Stomach (tissue), 9 donors: ENCODE results near the gene HYAL1. TPM values are rescaled to one million over a fixed set of nuclear protein-coding genes. Genes with fewer than 3 reads are reported as not detected.

ENCODE experiments used
- DNase-seq, 2 donors: peaks; one replicate each; pipeline versions ENCODE4 v3.0.0 to v3.0.0-alpha.2; 2013 to 2019
- H3K27ac ChIP-seq, 5 donors: fragments of 200-600 bp in 4 of 5; sonication (generic) in 4 of 5; one replicate each; pipeline ENCODE4 v1.5.1; 2013 to 2019; ENCODE audit warnings: mild to moderate bottlenecking in 1 of 5, moderate library complexity in 1 of 5
- H3K27me3 ChIP-seq, 3 donors: fragments of 200-600 bp; sonication (generic); one replicate each; pipeline ENCODE4 v1.5.1; 2017 to 2019; ENCODE audit warnings: mixed run types in 1 of 3
- H3K36me3 ChIP-seq, 4 donors: fragments of 200-600 bp; sonication (generic); 1 replicate in 3 of 4; 2 replicates in 1 of 4; pipeline ENCODE4 v1.5.1; 2016 to 2019
- H3K4me1 ChIP-seq, 4 donors: fragments of 200-600 bp; sonication (generic); one replicate each; pipeline ENCODE4 v1.5.1; 2016 to 2019
- H3K4me3 ChIP-seq, 4 donors: fragments of 200-600 bp; sonication (generic) in 3 of 4; one replicate each; pipeline ENCODE4 v1.5.1; 2016 to 2019; ENCODE audit warnings: mild to moderate bottlenecking in 1 of 4
- H3K9me3 ChIP-seq, 4 donors: fragments of 200-600 bp; sonication (generic); one replicate each; pipeline ENCODE4 v1.5.1; 2016 to 2019
- EP300 ChIP-seq: sonication (generic); formaldehyde crosslinking; IDR thresholded peaks from one replicate; pipeline ENCODE4 v1.6.1; 2017; ENCODE audit warnings: antibody characterized with exemption
- POLR2A ChIP-seq, 4 donors: fragments of 450-650 bp; IDR thresholded peaks; one replicate each; pipeline ENCODE4 v1.6.1; 2016; ENCODE audit warnings: antibody characterized with exemption in 4 of 4, control low read depth in 2 of 4, mild to moderate bottlenecking in 1 of 4, moderate library complexity in 1 of 4
- POLR2AphosphoS5 ChIP-seq, 3 donors: sonication (generic); formaldehyde crosslinking; IDR thresholded peaks; one replicate each; pipeline ENCODE4 v1.6.1; 2016; ENCODE audit warnings: antibody characterized with exemption in 3 of 3
- WGBS, 5 donors: extraction: QIAGEN DNeasy Blood & Tissue Kit in 3 of 5; methylation state at CpG; one replicate each; pipeline versions ENCODE4 v1.1.5 to v1.1.7; 2013 to 2018; 5-methylcytosine and 5-hydroxymethylcytosine counted together
- intact Hi-C: fragments of 100-400 bp; cut with DNase I; formaldehyde crosslinking; loops from one replicate; pipeline ENCODE4 v1.15.1; 2023; ENCODE audit warnings: low total_unique reads
- polyA plus RNA-seq, 3 donors: library from polyadenylated mRNA; stranded (reverse); fragments of 200-250 nt; gene quantifications; one replicate each; pipeline ENCODE4 v1.2.3, GENCODE V29; 2013
- total RNA-seq, 5 donors: library from RNA; depleted of rRNA; stranded (reverse); fragments of >200 nt; gene quantifications; one replicate each; pipeline versions ENCODE4 v1.1.0 to v1.2.3, GENCODE V29; 2014 to 2016
- TF ChIP-seq, protein P1 (sequence below), 7 experiments: fragments of 450-650 bp in 4 of 7; fragments of 200-600 bp in 3 of 7; sonication (generic) in 3 of 7; IDR thresholded peaks; one replicate each; pipeline ENCODE4 v1.5.1; 2016 to 2019; ENCODE audit warnings: antibody characterized with exemption in 7 of 7, control low read depth in 2 of 7, mild to moderate bottlenecking in 1 of 7
- donor health status: healthy with polysubstance abuse.
- donor health status: Bipolar disorder and iron deficiency.
- donor health status: healthy.

Gene HYAL1
- total and polyA plus RNA-seq, 8 donors, result 1.8 to 38.4 (median 6.3) TPM; not detected in 1

DNA sequence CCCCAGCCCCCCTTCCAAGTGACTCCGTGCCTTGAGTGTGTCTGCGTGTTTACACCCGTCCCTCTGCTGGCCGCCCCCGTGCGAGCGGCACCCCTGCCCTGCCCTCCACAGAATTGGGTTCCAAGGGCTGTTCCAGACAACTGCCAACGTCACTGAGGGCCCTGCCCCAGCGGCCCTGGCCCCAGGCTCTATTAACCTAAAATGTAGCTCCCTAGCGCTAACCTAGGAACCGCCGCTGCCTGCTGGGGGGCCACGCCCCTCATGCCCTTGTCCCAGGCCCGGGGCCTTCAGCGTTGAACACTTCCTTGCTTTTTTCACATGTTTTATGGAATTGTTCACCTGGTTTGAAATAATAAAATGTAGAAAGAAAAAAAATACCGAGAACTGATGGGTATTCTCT is 44.4 kb downstream of the HYAL1 start:
- intact Hi-C loops, result no loop called here
- H3K4me1 ChIP-seq, result peaks cover 18 to 75% (median 37%) of the 10 kb centered on the region in 4 donors

DNA sequence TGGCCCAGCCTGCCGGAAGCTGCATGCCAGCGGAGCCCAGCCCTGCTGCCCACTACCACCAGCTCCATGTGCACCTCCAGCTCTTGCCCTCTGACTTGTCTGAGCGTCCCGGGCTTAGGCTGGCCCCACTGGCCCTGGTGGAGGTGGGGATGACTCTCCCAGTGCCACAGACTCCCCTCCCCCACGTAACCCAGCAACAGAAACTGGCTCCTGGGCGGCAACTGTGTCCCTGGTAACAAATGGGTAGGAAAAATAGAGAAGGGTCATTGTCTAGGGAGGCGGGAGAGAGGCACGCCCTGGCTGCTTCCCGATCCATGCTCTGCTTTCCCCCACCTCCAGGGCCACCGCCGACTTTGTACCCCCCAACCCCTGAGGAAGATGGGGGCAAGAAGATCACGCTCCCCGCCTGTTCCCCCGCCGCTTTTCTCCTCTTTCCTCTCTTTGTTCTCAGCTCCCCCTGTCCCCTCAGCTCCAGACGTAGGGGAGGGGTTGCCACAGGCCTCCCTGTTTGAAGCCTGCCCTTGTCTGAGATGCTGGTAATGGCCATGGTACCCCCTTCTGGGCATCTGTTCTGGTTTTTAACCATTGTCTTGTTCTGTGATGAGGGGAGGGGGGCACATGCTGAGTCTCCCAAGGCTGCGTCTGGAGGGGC is 45.2 kb downstream of the HYAL1 start:
- Histone ChIP-seq H3K36me3 (peaks cover 46 to 60% (median 57%) of the 10 kb centered on the region in 4 donors), H3K4me1 (peaks cover 18 to 72% (median 34%) of the 10 kb centered on the region in 4 donors), H3K27ac (peak overlapping the region in 3 of 5 donors; percentile 96 to 99 (median 98)), H3K9me3 (no peaks in the 10 kb centered on the region), H3K27me3 (no peaks in the 10 kb centered on the region), H3K4me3 (no peak overlapping the region)
- WGBS, 5 donors, result 84 to 90% (median 88%) methylated on average over 16 to 17 of the region's 17 CpGs
- intact Hi-C loops, result no loop called here
- no peak for TF ChIP-seq EP300
- peak in 1 of 2 donors; percentile 71 for DNase-seq

More for the DNA sequence above, 44.4 kb downstream of the HYAL1 start:
- DNase-seq, result peak in 1 of 2 donors; percentile 51
- Histone ChIP-seq H3K27me3 (no peaks in the 10 kb centered on the region), H3K36me3 (peaks cover 39 to 52% (median 48%) of the 10 kb centered on the region in 4 donors), H3K4me3 (no peak overlapping the region), H3K9me3 (no peaks in the 10 kb centered on the region), H3K27ac (peak overlapping the region; percentile 7 to 99 (median 96))
- TF ChIP-seq, protein P1, sequence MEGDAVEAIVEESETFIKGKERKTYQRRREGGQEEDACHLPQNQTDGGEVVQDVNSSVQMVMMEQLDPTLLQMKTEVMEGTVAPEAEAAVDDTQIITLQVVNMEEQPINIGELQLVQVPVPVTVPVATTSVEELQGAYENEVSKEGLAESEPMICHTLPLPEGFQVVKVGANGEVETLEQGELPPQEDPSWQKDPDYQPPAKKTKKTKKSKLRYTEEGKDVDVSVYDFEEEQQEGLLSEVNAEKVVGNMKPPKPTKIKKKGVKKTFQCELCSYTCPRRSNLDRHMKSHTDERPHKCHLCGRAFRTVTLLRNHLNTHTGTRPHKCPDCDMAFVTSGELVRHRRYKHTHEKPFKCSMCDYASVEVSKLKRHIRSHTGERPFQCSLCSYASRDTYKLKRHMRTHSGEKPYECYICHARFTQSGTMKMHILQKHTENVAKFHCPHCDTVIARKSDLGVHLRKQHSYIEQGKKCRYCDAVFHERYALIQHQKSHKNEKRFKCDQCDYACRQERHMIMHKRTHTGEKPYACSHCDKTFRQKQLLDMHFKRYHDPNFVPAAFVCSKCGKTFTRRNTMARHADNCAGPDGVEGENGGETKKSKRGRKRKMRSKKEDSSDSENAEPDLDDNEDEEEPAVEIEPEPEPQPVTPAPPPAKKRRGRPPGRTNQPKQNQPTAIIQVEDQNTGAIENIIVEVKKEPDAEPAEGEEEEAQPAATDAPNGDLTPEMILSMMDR (IDR thresholded peaks at IDR 0.05), result no peak
- TF ChIP-seq POLR2AphosphoS5 (IDR thresholded peaks at IDR 0.05), result no peak
- TF ChIP-seq EP300, result no peak
- TF ChIP-seq POLR2A (IDR thresholded peaks at IDR 0.05), result no peak
- 68 to 79% (median 74%) methylated on average over 16 of the region's 16 CpGs for WGBS, 5 donors

DNA sequence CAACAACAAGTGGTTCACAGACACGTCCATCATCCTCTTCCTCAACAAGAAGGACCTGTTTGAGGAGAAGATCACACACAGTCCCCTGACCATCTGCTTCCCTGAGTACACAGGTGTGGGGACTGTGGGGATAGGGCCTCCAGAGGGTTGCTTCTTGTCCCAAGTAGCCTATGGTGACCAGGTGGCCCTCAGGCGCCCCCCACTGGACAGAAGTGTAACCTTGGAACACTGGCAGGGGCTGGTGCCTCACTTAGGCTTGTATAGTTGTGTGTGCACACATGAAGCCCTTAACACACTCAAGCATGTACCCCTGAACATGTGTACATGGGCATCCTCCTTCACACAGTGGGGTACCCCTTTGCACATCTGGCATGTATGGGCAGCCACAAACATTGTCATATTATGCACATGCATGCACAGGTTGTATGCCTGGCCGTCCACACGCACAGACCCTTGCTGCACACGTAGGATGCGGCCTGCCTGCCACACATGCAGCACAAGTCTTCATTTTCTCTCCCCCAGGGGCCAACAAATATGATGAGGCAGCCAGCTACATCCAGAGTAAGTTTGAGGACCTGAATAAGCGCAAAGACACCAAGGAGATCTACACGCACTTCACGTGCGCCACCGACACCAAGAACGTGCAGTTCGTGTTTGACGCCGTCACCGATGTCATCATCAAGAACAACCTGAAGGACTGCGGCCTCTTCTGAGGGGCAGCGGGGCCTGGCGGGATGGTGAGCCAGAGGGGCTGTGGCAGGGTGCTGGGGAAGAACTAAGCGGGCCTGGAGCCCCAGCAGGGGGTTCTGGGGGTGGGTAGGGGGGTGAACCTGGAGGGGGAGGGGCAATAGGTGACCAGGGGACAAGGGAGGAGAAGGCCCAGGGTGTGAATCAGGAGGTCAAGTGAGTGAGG is 46.1 kb downstream of the HYAL1 start:
- 85 to 93% (median 91%) methylated on average over 19 to 20 of the region's 20 CpGs for WGBS, 5 donors
- intact Hi-C loops, result no loop called here
- H3K27ac ChIP-seq, result peak overlapping the region in 3 of 5 donors; percentile 96 to 99 (median 98)

DNA sequence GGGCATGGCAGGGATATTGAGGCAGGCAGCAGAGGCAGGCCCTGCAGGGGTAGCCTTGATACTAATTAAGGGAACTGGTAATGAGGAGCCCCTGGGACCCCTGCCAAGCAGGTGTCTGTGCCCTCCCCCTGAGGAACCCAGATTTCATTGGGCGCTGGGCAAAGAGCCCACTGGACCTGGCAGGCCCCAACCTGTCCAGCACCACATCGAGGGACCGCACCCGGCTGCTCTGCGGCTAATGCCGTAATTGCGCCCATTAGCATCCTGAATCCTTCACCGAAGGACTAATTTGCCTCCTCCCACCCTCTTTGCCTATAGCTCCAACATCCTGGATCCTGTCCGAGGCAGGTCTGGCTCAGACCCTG is 48.1 kb downstream of the HYAL1 start:
- TF ChIP-seq, protein P1 (IDR thresholded peaks at IDR 0.05), result no peak
- no peak for TF ChIP-seq EP300
- no peak for TF ChIP-seq POLR2A (IDR thresholded peaks at IDR 0.05)
- TF ChIP-seq POLR2AphosphoS5 (IDR thresholded peaks at IDR 0.05), result no peak
- 80 to 100% (median 90%) methylated on average over 1 to 9 of the region's 9 CpGs for WGBS, 5 donors
- Histone ChIP-seq H3K27me3 (no peaks in the 10 kb centered on the region), H3K4me3 (no peak overlapping the region), H3K36me3 (peaks cover 61 to 84% (median 74%) of the 10 kb centered on the region in 4 donors), H3K27ac (peak overlapping the region; percentile 36 to 98 (median 71)), H3K9me3 (no peaks in the 10 kb centered on the region), H3K4me1 (peaks cover 15 to 80% (median 40%) of the 10 kb centered on the region in 4 donors)
- intact Hi-C loops, result no loop called here
- DNase-seq, result no peak

More for the DNA sequence above, 46.1 kb downstream of the HYAL1 start:
- H3K4me1 ChIP-seq, result peaks cover 18 to 75% (median 37%) of the 10 kb centered on the region in 4 donors
- H3K9me3 ChIP-seq, result no peaks in the 10 kb centered on the region
- TF ChIP-seq POLR2AphosphoS5 (IDR thresholded peaks at IDR 0.05), result no peak
- TF ChIP-seq POLR2A (IDR thresholded peaks at IDR 0.05), result no peak
- TF ChIP-seq, protein P1 (IDR thresholded peaks at IDR 0.05), result peak in 4 of 7 experiments; percentile 17 to 46 (median 34)
- TF ChIP-seq EP300, result no peak
- peaks cover 55 to 69% (median 66%) of the 10 kb centered on the region in 4 donors for H3K36me3 ChIP-seq
- peak; percentile 66 to 69 for DNase-seq
- no peaks in the 10 kb centered on the region for H3K27me3 ChIP-seq
- H3K4me3 ChIP-seq, result no peak overlapping the region
